HepG2 (cell line): ENCODE results near the gene ACAP1. TPM values are rescaled to one million over a fixed set of nuclear protein-coding genes. Genes with fewer than 3 reads are reported as not detected.

ENCODE experiments used
- ATAC-seq: fragments of 200-7000 bp; cut with Tn5 transposase; 3 replicates; pipeline ENCODE4 v1.9.1; 2020; ENCODE audit warnings: mild to moderate bottlenecking, moderate library complexity
- BruUV-seq: library from RNA; stranded (reverse); fragments of 400-500 nt; replicated peaks from 2 replicates; lab custom pipeline; 2021; lab: Mats Ljungman, UMichigan
- CTCF ChIA-PET: fragments of 300-600 bp; formaldehyde crosslinking; extraction: SDS; loops from one replicate; lab custom pipeline; 2021; ENCODE audit warnings: low total read pairs, inconsistent platforms, low intra/inter-chr PET ratio; lab: Yijun Ruan, JAX
- POLR2A ChIA-PET: fragments of 350-600 bp; sonication (Branson Sonifier 250); formaldehyde crosslinking; loops from one replicate; lab custom pipeline; 2020; ENCODE audit warnings: antibody characterized with exemption, inconsistent platforms; lab: Yijun Ruan, JAX
- DNase-seq: peaks from one replicate; pipeline ENCODE4 v3.0.0-alpha.2; 2015; ENCODE audit warnings: low spot score
- FAIRE-seq: peaks from 3 replicates; lab custom pipeline; 2011; peaks lifted over from hg19 to GRCh38; lab: Jason Lieb, UNC
- H2AFZ ChIP-seq: one replicate; pipeline ENCODE4 v1.6.1; 2011; ENCODE audit warnings: low read length, inconsistent platforms
- H3K27ac ChIP-seq: fragments of 300-600 bp; 3 replicates; pipeline ENCODE4 v1.8.0; 2011; ENCODE audit warnings: mixed run types, mild to moderate bottlenecking, mixed read lengths, low read length, inconsistent platforms; ENCODE audit not compliant: insufficient read depth; ENCODE audit errors: extremely low read length
- H3K27me3 ChIP-seq, 2 experiments: fragments of 200-600 bp in 1 of 2; 2 replicates in 1 of 2; 3 replicates in 1 of 2; pipeline versions ENCODE4 v1.6.0 to v1.8.0; 2011; ENCODE audit warnings: low read length in 2 of 2, mild to moderate bottlenecking in 2 of 2, moderate library complexity in 2 of 2, inconsistent platforms in 1 of 2; ENCODE audit not compliant: insufficient read depth in 2 of 2, control insufficient read depth in 1 of 2
- H3K36me3 ChIP-seq, 2 experiments: fragments of 200-600 bp in 1 of 2; replicated peaks in 1 of 2; 2 replicates in 1 of 2; 3 replicates in 1 of 2; pipeline versions ENCODE4 v1.5.1 to v1.8.0; 2011; ENCODE audit warnings: low read length in 2 of 2, inconsistent platforms in 1 of 2; ENCODE audit not compliant: insufficient read depth in 2 of 2, control insufficient read depth in 1 of 2
- H3K4me1 ChIP-seq: 2 replicates; pipeline ENCODE4 v1.5.1; 2012; ENCODE audit warnings: low read length, inconsistent platforms; ENCODE audit not compliant: insufficient read depth
- H3K4me2 ChIP-seq: 2 replicates; pipeline ENCODE4 v1.6.0; 2011; ENCODE audit warnings: low read depth, low read length, inconsistent platforms
- H3K4me3 ChIP-seq, 3 experiments: fragments of 200-600 bp in 1 of 3; sonication (generic), shearing (Covaris generic) in 1 of 3; replicated peaks in 1 of 3; 2 replicates each; pipeline ENCODE4 v1.5.1; 2011 to 2016; ENCODE audit warnings: low read length in 3 of 3, inconsistent platforms in 2 of 3, low read depth in 2 of 3, mild to moderate bottlenecking in 2 of 3, control low read depth in 1 of 3, mixed read lengths in 1 of 3; ENCODE audit not compliant: insufficient read depth in 1 of 3
- H3K79me2 ChIP-seq: one replicate; pipeline ENCODE4 v1.6.1; 2011; ENCODE audit warnings: low read length, inconsistent platforms; ENCODE audit not compliant: insufficient read depth
- H3K9ac ChIP-seq: 2 replicates; pipeline ENCODE4 v1.6.0; 2011; ENCODE audit warnings: mild to moderate bottlenecking, low read depth, low read length, inconsistent platforms; ENCODE audit not compliant: insufficient read depth
- H3K9me3 ChIP-seq: 2 replicates; pipeline ENCODE4 v1.5.1; 2012; ENCODE audit warnings: mild to moderate bottlenecking, low read length
- H4K20me1 ChIP-seq: 2 replicates; pipeline ENCODE4 v1.6.0; 2011; ENCODE audit warnings: inconsistent platforms, mild to moderate bottlenecking, low read length, moderate library complexity; ENCODE audit not compliant: insufficient read depth
- ATM ChIP-seq: fragments of 450-650 bp; IDR thresholded peaks from 2 replicates; pipeline ENCODE4 v1.7.1; 2017; ENCODE audit warnings: mild to moderate bottlenecking, borderline replicate concordance
- KDM3A ChIP-seq: IDR thresholded peaks from 2 replicates; pipeline ENCODE4 v1.6.1; 2018; ENCODE audit warnings: low read depth, missing compliant biosample characterization
- MAX ChIP-seq: IDR thresholded peaks from 2 replicates; pipeline ENCODE4 v1.6.1; 2012; ENCODE audit warnings: inconsistent platforms
- SP5 ChIP-seq: IDR thresholded peaks from 2 replicates; pipeline ENCODE4 v1.6.1; 2016; ENCODE audit warnings: low read depth, borderline replicate concordance
- ZKSCAN8 ChIP-seq: IDR thresholded peaks from 2 replicates; pipeline ENCODE4 v1.6.1; 2016; ENCODE audit warnings: borderline replicate concordance, missing genetic modification reagents, missing compliant biosample characterization
- ZNF230 ChIP-seq: sonication (generic); formaldehyde crosslinking; IDR thresholded peaks from 2 replicates; pipeline ENCODE4 v1.4.0; 2020; ENCODE audit warnings: mild to moderate bottlenecking, missing genetic modification reagents
- ZNF790 ChIP-seq: sonication (generic); formaldehyde crosslinking; IDR thresholded peaks from 2 replicates; pipeline ENCODE4 v1.8.0; 2022; ENCODE audit warnings: missing genetic modification reagents, mild to moderate bottlenecking, borderline replicate concordance
- WGBS: methylation state at CpG from one replicate; pipeline ENCODE4 v1.1.6; 2017; ENCODE audit warnings: low lambda C conversion rate; 5-methylcytosine and 5-hydroxymethylcytosine counted together
- in situ Hi-C: cut with HindIII; loops from 2 replicates; pipeline ENCODE4 v1.10.0; 2017; ENCODE audit warnings: low pct_unique_long_range_greater_than_20kb; ENCODE audit not compliant: extremely low pct_ligation_motif_present
- intact Hi-C: fragments of 100-400 bp; cut with micrococcal nuclease; formaldehyde crosslinking; loops from one replicate; pipeline ENCODE4 v1.10.0; 2022; ENCODE audit not compliant: unreplicated experiment
- polyA plus RNA-seq, 8 experiments: library from polyadenylated mRNA; depleted of rRNA in 3 of 8; stranded (reverse) in 7 of 8; unstranded in 1 of 8; fragments of >200 nt; fragmentation: Illumina TruSeq in 4 of 8; extraction: Trizol in 4 of 8; gene quantifications; 2 replicates each; pipeline versions ENCODE4 v1.2.1 to v1.2.3, GENCODE V29; 2011 to 2016; ENCODE audit warnings: low read depth in 4 of 8, missing spikeins in 1 of 8, mixed read lengths in 1 of 8; ENCODE audit not compliant: insufficient read depth in 1 of 8
- total RNA-seq, 5 experiments: library from RNA; depleted of rRNA; stranded (reverse); fragments of >200 nt; fragmentation: Illumina TruSeq; extraction: Trizol; gene quantifications; 2 replicates each; pipeline ENCODE4 v1.2.3, GENCODE V29; 2016; ENCODE audit warnings: low read depth in 1 of 5
- TF ChIP-seq, protein P1 (sequence below): sonication (generic); formaldehyde crosslinking; IDR thresholded peaks from 2 replicates; pipeline ENCODE4 v1.5.0; 2020; ENCODE audit warnings: mild to moderate bottlenecking, missing genetic modification reagents

The ACAP1 gene
- total and polyA plus RNA-seq, 2 of the 13 experiments (the other 11 are each of a cell fraction or from before 2014, with no cell fraction given): 1.3 to 2.5 TPM

DNA sequence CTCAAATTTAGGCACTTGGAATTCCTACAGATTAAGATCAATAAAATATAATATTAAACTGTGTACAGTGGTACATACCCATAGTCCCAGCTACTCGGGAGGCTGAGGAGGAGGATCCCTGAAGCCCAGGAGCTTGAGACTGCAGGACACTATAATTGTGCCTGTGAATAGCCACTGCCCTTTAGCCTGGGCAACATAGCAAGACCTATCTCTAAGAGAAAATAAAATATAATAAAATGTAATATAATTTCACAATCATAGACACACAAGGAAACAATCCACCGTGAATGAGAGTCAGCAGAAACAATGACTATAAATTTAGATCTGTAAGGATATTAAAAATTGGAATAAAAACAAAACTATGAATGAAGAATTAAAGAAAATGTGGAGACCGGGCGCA is 34.5 kb downstream of the ACAP1 start:
- H3K27me3 ChIP-seq: peaks cover 0 to 14% of the 10 kb centered on the region in 2 experiments; a peak in 3 of 5 replicates
- no peaks in the 10 kb centered on the region for H3K36me3 ChIP-seq
- no peak overlapping the region for H3K4me3 ChIP-seq
- H3K4me1 ChIP-seq: peaks cover 10% of the 10 kb centered on the region
- no peak overlapping the region for H3K9ac ChIP-seq
- BruUV-seq: no TSS peak
- no peaks in the 10 kb centered on the region for H3K9me3 ChIP-seq
- CTCF ChIA-PET: no interaction called here
- in situ Hi-C loops: no loop called here
- no peak overlapping the region for H3K27ac ChIP-seq
- DNase-seq (no peak), FAIRE-seq (no peak), ATAC-seq (no peak)
- H3K79me2 ChIP-seq: no peaks in the 10 kb centered on the region
- H2AFZ ChIP-seq: no peak overlapping the region
- TF ChIP-seq ATM (no peak), SP5 (no peak), ZKSCAN8 (CRISPR knock-in tag) (no peak)
- intact Hi-C loops: no loop called here
- POLR2A ChIA-PET: interaction anchor here (0.7 to 1.3 kb wide), 2 partner anchors 9 to 33 kb away, joined by 3 to 4 read pairs; partner anchors contain the start of gene TMEM256
- WGBS: 42% methylated on average over 4 of the region's 4 CpGs
- no peak overlapping the region for H3K4me2 ChIP-seq
- H4K20me1 ChIP-seq: no peaks in the 10 kb centered on the region

DNA sequence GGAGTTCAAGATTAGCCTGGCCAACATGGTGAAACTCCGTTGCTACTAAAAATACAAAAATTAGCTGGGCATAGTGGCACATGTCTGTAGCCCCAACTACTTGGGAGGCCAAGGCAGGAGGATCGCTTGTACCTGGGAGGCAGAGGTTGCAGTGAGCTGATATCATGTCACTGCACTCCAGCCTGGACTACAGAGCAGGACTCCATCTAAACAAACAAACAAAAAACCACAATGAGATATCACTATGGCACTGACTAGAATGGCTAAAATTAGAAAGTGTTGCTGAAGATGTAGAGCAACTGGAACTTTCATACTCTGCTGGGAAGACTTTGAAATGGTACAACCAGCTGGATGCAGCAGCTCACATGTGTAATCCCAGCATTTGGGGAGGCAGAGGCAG is 38.0 kb downstream of the ACAP1 start:
- WGBS: 66% methylated on average over 2 of the region's 2 CpGs
- ChIA-PET POLR2A (interaction anchor here (1.6 kb wide), 1 partner anchor 29 kb away, joined by 4 read pairs; the partner anchor contains the start of gene TMEM256), CTCF (no interaction called here)
- Histone ChIP-seq H3K9me3 (peaks cover 4% of the 10 kb centered on the region; the same call in 1 of the 2 replicates), H3K27me3 (peaks cover 0 to 10% of the 10 kb centered on the region in 2 experiments; a peak in 3 of 5 replicates), H3K4me3 (no peak overlapping the region), H3K36me3 (no peaks in the 10 kb centered on the region), H4K20me1 (no peaks in the 10 kb centered on the region), H2AFZ (no peak overlapping the region), H3K4me1 (peaks cover 10% of the 10 kb centered on the region), H3K79me2 (no peaks in the 10 kb centered on the region), H3K4me2 (no peak overlapping the region), H3K27ac (no peak overlapping the region), H3K9ac (no peak overlapping the region)
- FAIRE-seq (no peak), DNase-seq (no peak), ATAC-seq (no peak)
- intact Hi-C loops: no loop called here
- no peak for TF ChIP-seq ZNF230 (CRISPR knock-in tag)
- no peak for TF ChIP-seq ZNF790 (CRISPR knock-in tag)
- TF ChIP-seq MAX: no peak
- TF ChIP-seq KDM3A (CRISPR knock-in tag): no peak
- TF ChIP-seq, protein P1, sequence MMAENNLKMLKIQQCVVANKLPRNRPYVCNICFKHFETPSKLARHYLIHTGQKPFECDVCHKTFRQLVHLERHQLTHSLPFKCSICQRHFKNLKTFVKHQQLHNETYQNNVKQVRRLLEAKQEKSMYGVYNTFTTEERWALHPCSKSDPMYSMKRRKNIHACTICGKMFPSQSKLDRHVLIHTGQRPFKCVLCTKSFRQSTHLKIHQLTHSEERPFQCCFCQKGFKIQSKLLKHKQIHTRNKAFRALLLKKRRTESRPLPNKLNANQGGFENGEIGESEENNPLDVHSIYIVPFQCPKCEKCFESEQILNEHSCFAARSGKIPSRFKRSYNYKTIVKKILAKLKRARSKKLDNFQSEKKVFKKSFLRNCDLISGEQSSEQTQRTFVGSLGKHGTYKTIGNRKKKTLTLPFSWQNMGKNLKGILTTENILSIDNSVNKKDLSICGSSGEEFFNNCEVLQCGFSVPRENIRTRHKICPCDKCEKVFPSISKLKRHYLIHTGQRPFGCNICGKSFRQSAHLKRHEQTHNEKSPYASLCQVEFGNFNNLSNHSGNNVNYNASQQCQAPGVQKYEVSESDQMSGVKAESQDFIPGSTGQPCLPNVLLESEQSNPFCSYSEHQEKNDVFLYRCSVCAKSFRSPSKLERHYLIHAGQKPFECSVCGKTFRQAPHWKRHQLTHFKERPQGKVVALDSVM (CRISPR knock-in tag): peak; percentile 62; the same call in 1 of the 2 replicates
- no TSS peak for BruUV-seq
- in situ Hi-C loops: no loop called here
